ENCODE results near the gene DISC1.

- TF ChIP-seq EZH2 (IDR thresholded peaks at IDR 0.05; ENCODE audit: insufficient read depth, poor library complexity, severe bottlenecking) (no peak), EZH2phosphoT487 (IDR thresholded peaks at IDR 0.05; ENCODE audit: insufficient read depth, low read depth) (no peak)
These were observed 150.1 kb downstream of the DISC1 start for GRCh38 chr1:231776757-231777062.

Measured in GM23248 (cell line).